HG03575 (cell line): ENCODE data around the gene KCNMA1.

Source experiments
- ATAC-seq: cut with Tn5 transposase; IDR thresholded peaks from one replicate; pipeline ENCODE4 v1.9.1; 2021; ENCODE audit not compliant: unreplicated experiment, insufficient number of reproducible peaks, low FRiP score; ENCODE audit errors: extremely low read depth

KCNMA1 gene

DNA sequence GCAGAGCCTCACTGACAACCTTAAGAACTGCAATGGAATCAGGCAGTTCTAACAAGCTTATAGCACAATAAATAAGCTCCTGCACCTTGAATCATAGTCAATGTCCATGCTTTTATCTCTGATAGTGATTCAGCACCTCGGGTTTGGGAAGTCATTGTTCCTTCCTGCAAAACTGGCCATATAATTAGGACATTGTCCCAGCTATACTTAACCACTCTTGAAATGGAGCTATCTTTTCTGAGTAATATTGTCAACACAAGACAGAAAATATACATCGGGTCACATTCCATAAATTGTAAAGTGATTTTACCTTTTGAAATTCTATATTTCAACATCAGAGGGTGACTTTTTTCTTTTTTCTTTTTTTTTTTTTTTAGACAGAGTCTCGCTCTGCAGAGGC is 682.8 kb downstream of the KCNMA1 start:
- ATAC-seq: no peak

- no peak for ATAC-seq
These were observed 687.3 kb downstream of the KCNMA1 start for GRCh38 chr10:76950354-76950753.

- no peak for ATAC-seq
These were observed 691.3 kb downstream of the KCNMA1 start for GRCh38 chr10:76946270-76946669.

DNA sequence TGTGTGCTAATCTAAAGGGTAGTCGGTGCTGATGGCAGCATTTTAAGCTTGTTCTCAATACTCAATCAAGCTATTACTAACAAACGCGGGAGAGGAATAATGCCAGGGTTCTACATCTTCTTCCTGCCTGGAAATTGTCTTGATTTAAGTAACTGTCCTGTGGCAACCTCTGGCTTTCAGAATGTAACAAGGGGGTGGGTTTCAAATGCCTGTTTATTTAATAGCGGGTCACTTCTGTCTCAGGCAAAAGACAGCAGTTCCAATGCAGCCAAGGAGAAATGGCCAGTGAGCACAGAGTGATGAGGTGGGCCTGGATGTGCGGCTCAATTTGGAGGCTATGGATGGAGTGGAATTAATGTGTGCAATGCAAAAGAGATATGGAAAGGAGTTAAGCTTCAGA is 692.4 kb downstream of the KCNMA1 start:
- no peak for ATAC-seq

GRCh38 chr10:76944640-76945039 is 693.0 kb downstream of the KCNMA1 start:
- ATAC-seq: no peak

GRCh38 chr10:76942628-76943416 is 694.8 kb downstream of the KCNMA1 start:
- no peak for ATAC-seq

- no peak for ATAC-seq
These were observed 697.6 kb downstream of the KCNMA1 start for GRCh38 chr10:76939933-76940468.

DNA sequence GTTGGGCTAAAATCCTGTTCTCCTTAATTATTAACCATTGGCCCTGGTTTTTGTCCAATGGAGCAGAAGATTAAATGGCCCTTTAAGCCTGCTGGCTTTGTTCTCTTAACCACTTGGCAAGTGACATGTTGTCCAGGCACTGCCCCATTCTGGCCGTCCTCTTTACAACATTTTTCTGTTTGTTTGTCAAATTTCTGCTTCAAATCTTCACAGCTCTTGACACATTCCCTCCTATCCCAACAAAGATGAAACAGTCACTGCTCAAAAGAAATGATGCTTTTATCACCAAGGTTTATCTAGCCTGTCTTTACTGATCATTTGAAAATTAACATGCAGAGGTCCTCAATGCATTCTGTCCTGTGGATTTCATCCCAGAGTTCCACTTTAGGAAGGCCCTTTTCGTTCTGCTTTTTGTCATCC is 700.4 kb downstream of the KCNMA1 start:
- ATAC-seq: no peak

DNA sequence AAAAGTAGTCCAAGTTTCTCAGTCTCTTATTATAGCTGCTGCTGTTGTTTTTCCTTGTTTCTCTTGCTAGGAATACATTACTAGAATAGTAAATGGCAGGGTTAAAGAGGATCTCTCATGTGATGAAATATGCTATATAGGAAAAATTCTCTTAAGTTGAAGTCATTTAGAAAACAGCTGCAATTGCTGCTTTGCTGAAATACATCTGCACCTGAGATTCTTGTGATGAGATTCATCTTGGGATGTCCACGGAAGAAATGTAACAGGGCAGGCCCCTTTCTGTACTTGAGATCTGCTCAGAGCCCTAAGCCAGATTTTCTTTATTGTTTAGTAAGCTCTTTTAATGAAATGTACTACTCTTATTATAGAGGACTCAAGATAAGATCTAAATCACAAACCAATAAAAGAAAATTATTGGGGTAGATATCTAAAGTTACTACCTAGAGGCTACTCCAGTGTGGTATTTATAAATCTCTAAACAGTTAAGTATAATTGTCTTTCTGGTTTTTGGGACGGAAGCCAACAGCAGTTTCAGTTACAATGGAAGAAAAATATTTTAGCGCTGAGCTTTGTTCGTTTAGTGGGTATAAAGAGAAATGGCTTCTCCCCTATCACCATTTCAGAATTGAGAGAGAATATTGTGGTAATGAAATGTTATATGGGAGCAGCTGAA is 701.5 kb downstream of the KCNMA1 start:
- no peak for ATAC-seq

DNA sequence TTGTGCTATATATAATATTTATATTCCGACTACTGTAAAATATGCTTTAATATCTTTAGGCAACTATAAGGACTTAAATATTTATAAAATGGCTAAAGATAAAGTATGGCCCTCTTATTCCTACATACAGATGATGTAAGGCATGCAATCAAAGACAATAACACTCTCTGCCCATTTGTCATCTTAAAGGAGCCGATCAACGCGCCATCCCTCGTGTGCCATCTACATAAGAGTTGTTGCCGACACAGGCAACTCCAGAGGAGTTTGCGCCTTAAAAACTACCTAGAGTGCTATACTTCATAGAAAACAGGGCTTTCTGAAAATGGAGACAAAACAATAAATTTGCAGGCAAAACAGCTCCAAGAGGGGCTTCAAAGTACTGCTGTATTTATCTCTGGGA is 709.0 kb downstream of the KCNMA1 start:
- no peak for ATAC-seq

GRCh38 chr10:76925636-76926405 is 711.8 kb downstream of the KCNMA1 start:
- no peak for ATAC-seq

DNA sequence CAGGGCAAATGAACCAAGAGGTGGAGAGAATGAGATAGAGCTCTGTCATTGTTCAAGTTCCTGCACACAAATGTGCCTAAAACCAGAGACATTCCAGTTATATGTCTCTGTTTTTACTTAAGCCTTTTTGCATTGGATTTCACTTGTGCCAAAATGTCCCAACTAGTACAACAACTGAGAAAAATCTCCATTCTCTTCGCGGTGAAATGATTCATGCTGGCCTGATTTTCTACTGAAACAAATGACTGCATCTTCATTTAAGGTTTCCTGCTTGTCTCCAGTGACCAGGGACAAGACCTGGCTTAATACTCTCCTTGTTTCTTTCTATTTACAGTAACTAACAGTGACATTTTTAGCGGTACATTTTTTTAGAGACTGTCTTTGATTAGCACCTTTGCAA is 714.9 kb downstream of the KCNMA1 start:
- no peak for ATAC-seq

GRCh38 chr10:76921383-76922010 is 716.1 kb downstream of the KCNMA1 start:
- ATAC-seq: no peak

- ATAC-seq: no peak
These were observed 717.0 kb downstream of the KCNMA1 start for GRCh38 chr10:76920581-76920980.

DNA sequence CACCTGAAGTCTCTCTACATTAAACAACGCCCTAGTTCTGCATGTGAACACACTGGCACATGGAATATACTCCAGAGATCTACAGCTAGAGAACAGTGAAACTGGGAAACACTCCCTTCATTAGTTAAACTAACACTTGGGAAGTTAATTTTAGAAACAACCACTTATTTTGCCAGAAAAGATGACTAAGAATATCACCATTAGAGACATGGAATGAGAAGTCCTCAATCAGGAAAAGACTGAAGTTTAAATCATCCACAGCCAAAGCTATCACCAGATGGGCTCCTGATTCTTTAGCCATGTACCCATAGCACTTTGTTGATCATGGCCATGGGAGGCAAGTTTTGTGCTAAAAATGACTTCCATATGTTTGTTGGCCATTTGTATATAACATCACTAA is 719.5 kb downstream of the KCNMA1 start:
- no peak for ATAC-seq

- no peak for ATAC-seq
These were observed 720.5 kb downstream of the KCNMA1 start for GRCh38 chr10:76917071-76917470.

DNA sequence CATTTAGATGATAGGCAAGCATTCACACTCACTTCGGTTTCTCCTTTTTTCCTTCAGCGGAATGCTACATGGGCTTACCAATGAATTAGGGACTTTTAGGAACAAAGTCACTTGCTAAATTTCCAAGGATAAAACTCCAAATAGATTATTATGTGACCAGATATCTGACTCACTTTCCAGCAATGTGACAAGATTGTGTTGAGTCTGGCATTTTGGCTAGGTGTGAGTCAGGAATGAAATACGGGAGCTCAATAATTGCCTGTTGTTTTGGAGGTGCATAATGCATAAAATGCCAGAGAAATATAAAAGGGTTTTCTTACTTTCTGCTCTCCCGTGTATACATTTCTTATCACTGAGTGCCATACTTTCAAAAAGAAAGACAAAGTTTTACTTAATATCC is 721.1 kb downstream of the KCNMA1 start:
- ATAC-seq: no peak

DNA sequence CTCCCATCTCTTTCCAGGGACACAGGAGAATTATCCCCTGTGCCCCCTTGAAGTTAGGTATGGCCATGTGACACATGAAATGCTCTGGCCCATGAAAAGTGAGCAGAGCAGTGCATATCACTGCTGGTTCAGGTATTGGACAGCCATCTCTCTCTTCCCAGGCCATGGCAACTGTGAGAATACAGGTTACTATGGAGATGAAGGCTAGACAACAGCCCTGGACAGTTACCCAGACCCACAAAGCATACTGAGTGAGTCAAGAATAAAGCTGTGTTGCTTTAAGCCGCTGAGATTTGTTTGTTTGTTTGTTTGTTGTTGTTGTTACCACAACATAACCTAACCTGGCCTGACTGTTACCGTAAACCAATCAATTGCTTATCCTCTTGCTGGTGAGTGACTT is 722.3 kb downstream of the KCNMA1 start:
- no peak for ATAC-seq

DNA sequence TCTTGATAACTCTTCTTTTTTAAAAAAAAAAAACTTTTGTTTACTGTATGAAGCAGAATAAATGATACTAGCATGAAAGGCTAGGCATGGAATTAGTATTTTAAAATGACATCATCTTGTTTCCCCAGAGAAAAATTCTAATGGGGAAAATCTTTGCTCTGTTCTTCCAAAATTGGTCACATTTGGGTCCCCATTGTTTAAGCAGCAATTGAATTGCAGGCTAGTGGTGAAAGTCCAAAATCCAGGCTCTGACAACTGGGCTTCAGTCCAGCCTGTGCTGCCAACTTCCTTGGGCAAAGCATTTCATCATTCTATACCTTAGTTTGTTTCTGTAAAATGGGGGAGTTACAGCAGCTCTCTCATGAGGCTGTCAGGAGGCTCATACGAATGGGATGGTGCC is 726.4 kb downstream of the KCNMA1 start:
- no peak for ATAC-seq
